ENCODE data around the gene MEPCE.
"Not testable (repeated sequence)": the region's sequence is repeated elsewhere in the genome, so short reads cannot be mapped to it uniquely, and the experiment has no call there.

Gene MEPCE, protein sequence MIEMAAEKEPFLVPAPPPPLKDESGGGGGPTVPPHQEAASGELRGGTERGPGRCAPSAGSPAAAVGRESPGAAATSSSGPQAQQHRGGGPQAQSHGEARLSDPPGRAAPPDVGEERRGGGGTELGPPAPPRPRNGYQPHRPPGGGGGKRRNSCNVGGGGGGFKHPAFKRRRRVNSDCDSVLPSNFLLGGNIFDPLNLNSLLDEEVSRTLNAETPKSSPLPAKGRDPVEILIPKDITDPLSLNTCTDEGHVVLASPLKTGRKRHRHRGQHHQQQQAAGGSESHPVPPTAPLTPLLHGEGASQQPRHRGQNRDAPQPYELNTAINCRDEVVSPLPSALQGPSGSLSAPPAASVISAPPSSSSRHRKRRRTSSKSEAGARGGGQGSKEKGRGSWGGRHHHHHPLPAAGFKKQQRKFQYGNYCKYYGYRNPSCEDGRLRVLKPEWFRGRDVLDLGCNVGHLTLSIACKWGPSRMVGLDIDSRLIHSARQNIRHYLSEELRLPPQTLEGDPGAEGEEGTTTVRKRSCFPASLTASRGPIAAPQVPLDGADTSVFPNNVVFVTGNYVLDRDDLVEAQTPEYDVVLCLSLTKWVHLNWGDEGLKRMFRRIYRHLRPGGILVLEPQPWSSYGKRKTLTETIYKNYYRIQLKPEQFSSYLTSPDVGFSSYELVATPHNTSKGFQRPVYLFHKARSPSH

DNA sequence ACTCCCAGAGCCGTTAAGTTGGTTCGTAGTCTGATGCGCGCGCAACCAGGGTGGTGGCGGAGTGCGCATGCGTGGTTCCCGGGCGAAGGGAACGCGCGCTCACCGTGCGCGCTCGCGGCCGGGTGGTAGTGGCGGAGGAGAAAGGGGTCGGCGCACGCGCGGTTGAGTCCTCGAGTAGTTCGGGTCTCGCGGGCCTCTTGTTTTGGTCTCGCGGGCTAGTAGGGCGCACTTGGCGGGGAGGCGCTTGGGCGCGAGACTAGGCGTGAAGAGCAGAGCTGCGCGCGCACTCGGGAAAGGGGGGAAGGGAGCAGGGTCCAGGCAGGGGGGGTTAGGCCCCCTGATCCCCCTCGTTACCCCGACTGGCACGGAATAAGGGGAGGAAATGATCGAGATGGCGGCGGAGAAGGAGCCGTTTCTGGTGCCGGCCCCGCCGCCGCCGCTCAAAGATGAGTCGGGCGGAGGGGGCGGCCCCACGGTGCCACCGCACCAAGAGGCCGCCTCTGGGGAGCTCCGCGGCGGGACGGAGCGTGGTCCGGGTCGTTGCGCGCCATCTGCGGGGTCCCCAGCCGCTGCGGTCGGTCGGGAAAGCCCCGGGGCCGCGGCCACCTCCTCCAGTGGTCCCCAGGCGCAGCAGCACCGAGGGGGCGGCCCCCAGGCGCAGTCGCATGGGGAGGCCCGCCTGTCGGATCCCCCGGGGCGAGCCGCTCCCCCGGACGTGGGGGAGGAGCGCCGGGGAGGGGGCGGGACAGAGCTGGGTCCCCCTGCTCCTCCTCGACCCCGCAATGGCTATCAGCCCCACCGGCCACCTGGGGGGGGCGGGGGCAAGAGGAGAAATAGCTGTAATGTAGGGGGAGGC lies at the start of gene MEPCE:
Gene MEPCE (plus strand): TSS at position 195 of the 856 bp plus-strand sequence. CDS start 188 bp downstream, at position 383.
- H3K4me3 ChIP-seq (ENCODE audit: low read length) = peak within 1 kb of the TSS; percentile 95
- H3K27ac ChIP-seq (ENCODE audit: low read length) = peak within 1 kb of the TSS; percentile 96
- H3K36me3 ChIP-seq (ENCODE audit: insufficient read depth, low read depth, low read length) = peaks cover 42% of the 10 kb centered on the region
- peak within 1 kb of the TSS; percentile 98 for H3K9ac ChIP-seq (ENCODE audit: low read depth, low read length)
- peaks cover 4% of the 10 kb centered on the region; the same call in 1 of the 2 replicates for H3K9me3 ChIP-seq (ENCODE audit: insufficient read depth, low read depth, low read length)
- peaks cover 10% of the 10 kb centered on the region; the same call in 1 of the 2 replicates for H3K27me3 ChIP-seq (ENCODE audit: insufficient read depth, low read length)
- peaks cover 19% of the 10 kb centered on the region; the same call in 1 of the 2 replicates for H3K4me1 ChIP-seq (ENCODE audit: insufficient read depth, low read length)

GRCh38 chr7:100380196-100380595 lies 49.4 kb upstream of the MEPCE start:
- Histone ChIP-seq H3K36me3 (ENCODE audit: insufficient read depth, low read depth, low read length) (no peaks in the 10 kb centered on the region), H3K27ac (ENCODE audit: low read length) (no peak overlapping the region), H3K27me3 (ENCODE audit: insufficient read depth, low read length) (no peaks in the 10 kb centered on the region; the same call in 1 of the 2 replicates), H3K9me3 (ENCODE audit: insufficient read depth, low read depth, low read length) (no peaks in the 10 kb centered on the region), H3K9ac (ENCODE audit: low read depth, low read length) (no peak overlapping the region), H3K4me1 (ENCODE audit: insufficient read depth, low read length) (no peaks in the 10 kb centered on the region), H3K4me3 (ENCODE audit: low read length) (no peak overlapping the region)

- not testable (repeated sequence) for H3K4me1 ChIP-seq (ENCODE audit: insufficient read depth, low read length)
These were observed 47.9 kb upstream of the MEPCE start for GRCh38 chr7:100381531-100382233.

DNA sequence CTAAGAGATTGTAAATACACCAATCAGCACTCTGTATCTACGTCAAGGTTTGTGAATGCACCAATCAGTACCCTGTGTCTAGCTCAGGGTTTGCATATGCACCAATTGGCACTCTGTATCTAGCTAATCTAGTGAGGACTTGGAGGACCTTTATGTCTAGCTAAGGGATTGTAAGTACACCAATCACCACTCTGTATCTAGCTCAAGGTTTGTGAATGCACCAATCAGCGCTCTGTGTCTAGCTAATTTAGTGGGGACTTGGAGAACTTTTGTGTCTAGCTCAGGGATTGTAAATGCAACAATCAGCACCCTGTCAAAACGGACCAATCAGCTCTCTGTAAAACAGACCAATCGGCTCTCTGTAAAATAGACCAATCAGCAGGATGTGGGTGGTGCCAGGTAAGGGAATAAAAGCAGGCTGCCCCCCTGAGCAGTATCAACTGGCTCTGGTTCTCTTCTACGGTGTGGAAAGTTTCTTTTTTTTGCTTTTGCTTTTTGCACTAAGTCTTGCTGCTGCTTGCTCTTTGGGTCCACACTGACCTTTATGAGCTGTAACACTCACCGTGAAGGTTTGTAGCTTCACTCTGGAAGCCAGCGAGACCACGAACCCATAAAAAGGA lies 47.3 kb upstream of the MEPCE start:
- H3K36me3 ChIP-seq (ENCODE audit: insufficient read depth, low read depth, low read length); H3K9me3 ChIP-seq (ENCODE audit: insufficient read depth, low read depth, low read length); H3K27me3 ChIP-seq (ENCODE audit: insufficient read depth, low read length); H3K9ac ChIP-seq (ENCODE audit: low read depth, low read length); H3K27ac ChIP-seq (ENCODE audit: low read length); H3K4me1 ChIP-seq (ENCODE audit: insufficient read depth, low read length); H3K4me3 ChIP-seq (ENCODE audit: low read length): not testable (repeated sequence)

More at GRCh38 chr7:100381531-100382233, 47.9 kb upstream of the MEPCE start:
- H3K9ac ChIP-seq (ENCODE audit: low read depth, low read length); H3K27ac ChIP-seq (ENCODE audit: low read length); H3K36me3 ChIP-seq (ENCODE audit: insufficient read depth, low read depth, low read length); H3K27me3 ChIP-seq (ENCODE audit: insufficient read depth, low read length); H3K9me3 ChIP-seq (ENCODE audit: insufficient read depth, low read depth, low read length); H3K4me3 ChIP-seq (ENCODE audit: low read length): not testable (repeated sequence)

- H3K4me3 ChIP-seq (ENCODE audit: low read length) = no peak overlapping the region
- no peaks in the 10 kb centered on the region; the same call in 1 of the 2 replicates for H3K27me3 ChIP-seq (ENCODE audit: insufficient read depth, low read length)
- H3K27ac ChIP-seq (ENCODE audit: low read length) = no peak overlapping the region
- no peaks in the 10 kb centered on the region for H3K4me1 ChIP-seq (ENCODE audit: insufficient read depth, low read length)
- H3K9ac ChIP-seq (ENCODE audit: low read depth, low read length) = no peak overlapping the region
- H3K36me3 ChIP-seq (ENCODE audit: insufficient read depth, low read depth, low read length) = no peaks in the 10 kb centered on the region
- no peaks in the 10 kb centered on the region for H3K9me3 ChIP-seq (ENCODE audit: insufficient read depth, low read depth, low read length)
These were observed 44.9 kb upstream of the MEPCE start for GRCh38 chr7:100384628-100385294.

GRCh38 chr7:100386940-100387339 lies 42.7 kb upstream of the MEPCE start:
- H3K36me3 ChIP-seq (ENCODE audit: insufficient read depth, low read depth, low read length) = no peaks in the 10 kb centered on the region
- H3K4me1 ChIP-seq (ENCODE audit: insufficient read depth, low read length) = no peaks in the 10 kb centered on the region
- H3K27ac ChIP-seq (ENCODE audit: low read length) = no peak overlapping the region
- H3K4me3 ChIP-seq (ENCODE audit: low read length) = no peak overlapping the region
- no peaks in the 10 kb centered on the region; the same call in 1 of the 2 replicates for H3K27me3 ChIP-seq (ENCODE audit: insufficient read depth, low read length)
- no peaks in the 10 kb centered on the region for H3K9me3 ChIP-seq (ENCODE audit: insufficient read depth, low read depth, low read length)
- no peak overlapping the region for H3K9ac ChIP-seq (ENCODE audit: low read depth, low read length)

GRCh38 chr7:100387695-100388094 lies 41.9 kb upstream of the MEPCE start:
- Histone ChIP-seq H3K9ac (ENCODE audit: low read depth, low read length) (no peak overlapping the region), H3K36me3 (ENCODE audit: insufficient read depth, low read depth, low read length) (no peaks in the 10 kb centered on the region), H3K27me3 (ENCODE audit: insufficient read depth, low read length) (no peaks in the 10 kb centered on the region; the same call in 1 of the 2 replicates), H3K9me3 (ENCODE audit: insufficient read depth, low read depth, low read length) (no peaks in the 10 kb centered on the region), H3K4me3 (ENCODE audit: low read length) (no peak overlapping the region), H3K4me1 (ENCODE audit: insufficient read depth, low read length) (no peaks in the 10 kb centered on the region), H3K27ac (ENCODE audit: low read length) (no peak overlapping the region)

- Histone ChIP-seq H3K9me3 (ENCODE audit: insufficient read depth, low read depth, low read length) (no peaks in the 10 kb centered on the region), H3K4me1 (ENCODE audit: insufficient read depth, low read length) (no peaks in the 10 kb centered on the region), H3K27ac (ENCODE audit: low read length) (no peak overlapping the region), H3K9ac (ENCODE audit: low read depth, low read length) (no peak overlapping the region), H3K36me3 (ENCODE audit: insufficient read depth, low read depth, low read length) (no peaks in the 10 kb centered on the region), H3K27me3 (ENCODE audit: insufficient read depth, low read length) (no peaks in the 10 kb centered on the region), H3K4me3 (ENCODE audit: low read length) (no peak overlapping the region)
These were observed 40.1 kb upstream of the MEPCE start for GRCh38 chr7:100389437-100390088.

DNA sequence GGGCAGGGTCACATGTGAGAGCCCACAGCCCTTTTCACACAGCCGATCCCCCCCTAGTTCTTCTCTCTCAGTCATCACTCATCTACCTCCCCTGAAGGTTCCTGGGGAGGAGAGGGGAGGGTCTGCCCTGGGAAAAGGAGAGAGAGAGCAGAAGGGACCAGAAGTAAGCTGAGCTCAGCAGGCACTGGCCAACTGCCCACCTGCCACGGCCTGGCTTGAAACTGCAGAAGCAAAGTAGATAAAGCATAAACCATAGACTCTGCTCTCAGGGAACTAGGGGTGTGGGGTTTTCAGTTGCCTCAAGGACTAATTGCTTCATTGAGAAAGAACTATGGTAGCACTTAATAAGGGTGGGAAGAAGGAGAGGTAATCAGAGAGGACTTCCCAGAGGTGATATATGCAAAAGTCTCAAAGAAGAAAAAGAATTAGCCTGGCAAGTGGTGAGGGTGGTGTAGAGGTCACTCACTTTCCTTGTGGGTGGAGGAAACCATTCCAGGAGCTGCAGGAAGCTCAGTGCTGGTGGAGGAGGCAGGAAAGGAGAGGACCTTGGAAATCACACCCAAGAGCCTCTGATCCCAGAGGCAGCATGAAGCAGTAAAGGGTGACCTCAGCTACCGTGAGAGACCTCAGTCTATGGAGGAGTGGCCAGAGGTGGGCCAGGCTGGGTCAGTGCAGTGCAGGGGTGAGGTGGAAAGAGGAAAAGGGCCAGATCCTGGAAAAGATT lies 39.2 kb upstream of the MEPCE start:
- Histone ChIP-seq H3K27ac (ENCODE audit: low read length) (no peak overlapping the region), H3K9ac (ENCODE audit: low read depth, low read length) (no peak overlapping the region), H3K36me3 (ENCODE audit: insufficient read depth, low read depth, low read length) (no peaks in the 10 kb centered on the region), H3K4me1 (ENCODE audit: insufficient read depth, low read length) (no peaks in the 10 kb centered on the region), H3K27me3 (ENCODE audit: insufficient read depth, low read length) (no peaks in the 10 kb centered on the region), H3K4me3 (ENCODE audit: low read length) (no peak overlapping the region), H3K9me3 (ENCODE audit: insufficient read depth, low read depth, low read length) (no peaks in the 10 kb centered on the region)

Measured in iPS-20b (cell line).